Kidney (tissue), 14 donors: ENCODE measurements around the gene PLA2G4E. TPM values are rescaled to one million over a fixed set of nuclear protein-coding genes. Genes with fewer than 3 reads are reported as not detected.

Source experiments
- DNase-seq, 5 donors: peaks; one replicate each; pipeline ENCODE4 v3.0.0-alpha.2; 2013 to 2020
- FAIRE-seq: peaks from 2 replicates; lab custom pipeline; 2012; peaks lifted over from hg19 to GRCh38; lab: Jason Lieb, UNC
- H3K27ac ChIP-seq, 2 donors: one replicate each; pipeline ENCODE4 v1.7.0; 2013; ENCODE audit warnings: low read depth in 2 of 2, low read length in 2 of 2, inconsistent platforms in 1 of 2
- H3K27me3 ChIP-seq: one replicate; pipeline ENCODE4 v1.7.1; 2013; ENCODE audit warnings: low read length, inconsistent platforms; ENCODE audit not compliant: control insufficient read depth, insufficient read depth
- H3K36me3 ChIP-seq, 3 donors: one replicate each; pipeline versions ENCODE4 v1.7.0 to v1.7.1; 2013; ENCODE audit warnings: low read length in 3 of 3, control low read depth in 1 of 3, inconsistent platforms in 1 of 3; ENCODE audit not compliant: insufficient read depth in 3 of 3, control insufficient read depth in 2 of 3
- H3K4me1 ChIP-seq, 3 donors: one replicate each; pipeline versions ENCODE4 v1.7.0 to v1.7.1; 2013; ENCODE audit warnings: low read length in 3 of 3, inconsistent platforms in 1 of 3, low read depth in 1 of 3; ENCODE audit not compliant: control insufficient read depth in 2 of 3, insufficient read depth in 2 of 3
- H3K4me3 ChIP-seq, 3 donors: one replicate each; pipeline versions ENCODE4 v1.7.0 to v1.8.1; 2013; ENCODE audit warnings: low read length in 3 of 3, control low read depth in 1 of 3, inconsistent platforms in 1 of 3
- H3K9ac ChIP-seq, 3 donors: one replicate each; pipeline versions ENCODE4 v1.7.0 to v1.7.1; 2013; ENCODE audit warnings: low read length in 3 of 3, control low read depth in 1 of 3, inconsistent platforms in 1 of 3
- H3K9me3 ChIP-seq, 3 donors: one replicate each; pipeline versions ENCODE4 v1.7.0 to v1.7.1; 2013; ENCODE audit warnings: low read length in 3 of 3, control low read depth in 1 of 3, inconsistent platforms in 1 of 3; ENCODE audit not compliant: control insufficient read depth in 2 of 3, insufficient read depth in 1 of 3
- CTCF ChIP-seq: IDR thresholded peaks from 3 replicates; pipeline ENCODE4 v1.5.1; 2012; ENCODE audit warnings: mild to moderate bottlenecking, moderate library complexity, borderline replicate concordance; ENCODE audit not compliant: insufficient read depth; ENCODE audit errors: extremely low read depth
- intact Hi-C: fragments of 100-400 bp; cut with DNase I; formaldehyde crosslinking; loops from one replicate; pipeline ENCODE4 v1.11.1; 2022
- polyA plus RNA-seq: library from polyadenylated mRNA; stranded (reverse); fragments of 350-450 nt; fragmentation: Illumina TruSeq; extraction: RNeasy Lipid Tissue Mini Kit (QIAGEN cat#74804); gene quantifications from one replicate; pipeline ENCODE4 v1.2.3, GENCODE V29; 2014; ENCODE audit warnings: low read depth, low replicate concordance; ENCODE audit not compliant: insufficient read depth
- total RNA-seq: library from RNA; stranded (reverse); fragmentation: NEBNext Ultra II Directional; extraction: Animal tissue kit (Norgen Biotek cat#: 25700); gene quantifications from one replicate; pipeline ENCODE4 v1.2.1, GENCODE V29; 2021
- donor health status: control.
- donor health status: control.
- donor health status: control.
- donor health status: control.
- donor health status: control.
- donor health status: DM: yes; HTN: yes; CAD: no.
- donor health status: Normal renal cell carcinoma (clear cell type).

Gene PLA2G4E
- total and polyA plus RNA-seq, 2 donors from 2014 or later: not detected

GRCh38 chr15:42046597-42046996 lies 25.8 kb upstream of the PLA2G4E start:
- H3K4me3 ChIP-seq: no peak overlapping the region
- no peaks in the 10 kb centered on the region for H3K4me1 ChIP-seq
- H3K27ac ChIP-seq: no peak overlapping the region
- intact Hi-C loops: no loop called here
- no peak for DNase-seq
- no peaks in the 10 kb centered on the region for H3K9me3 ChIP-seq
- no peaks in the 10 kb centered on the region for H3K36me3 ChIP-seq
- FAIRE-seq: no peak
- H3K9ac ChIP-seq: no peak overlapping the region
- no peak for TF ChIP-seq CTCF
- no peaks in the 10 kb centered on the region for H3K27me3 ChIP-seq

GRCh38 chr15:42045211-42045615 lies 24.4 kb upstream of the PLA2G4E start:
- no peak for TF ChIP-seq CTCF
- FAIRE-seq: no peak

GRCh38 chr15:42042602-42043400 lies 22.0 kb upstream of the PLA2G4E start:
- Histone ChIP-seq H3K9ac (no peak overlapping the region), H3K27me3 (no peaks in the 10 kb centered on the region), H3K27ac (no peak overlapping the region), H3K4me1 (no peaks in the 10 kb centered on the region), H3K36me3 (no peaks in the 10 kb centered on the region), H3K9me3 (no peaks in the 10 kb centered on the region), H3K4me3 (no peak overlapping the region)
- no peak for FAIRE-seq
- intact Hi-C loops: no loop called here
- DNase-seq: no peak
- TF ChIP-seq CTCF: no peak

More at GRCh38 chr15:42045211-42045615, 24.4 kb upstream of the PLA2G4E start:
- Histone ChIP-seq H3K36me3 (no peaks in the 10 kb centered on the region), H3K27me3 (no peaks in the 10 kb centered on the region), H3K9me3 (no peaks in the 10 kb centered on the region), H3K4me1 (no peaks in the 10 kb centered on the region), H3K27ac (no peak overlapping the region), H3K4me3 (no peak overlapping the region), H3K9ac (no peak overlapping the region)
- intact Hi-C loops: no loop called here
- DNase-seq: no peak
